ENCODE results near the gene ISY1.
"Not testable (repeated sequence)": the region's sequence is repeated elsewhere in the genome, so short reads cannot be mapped to it uniquely, and the experiment has no call there.

The ISY1 gene

DNA sequence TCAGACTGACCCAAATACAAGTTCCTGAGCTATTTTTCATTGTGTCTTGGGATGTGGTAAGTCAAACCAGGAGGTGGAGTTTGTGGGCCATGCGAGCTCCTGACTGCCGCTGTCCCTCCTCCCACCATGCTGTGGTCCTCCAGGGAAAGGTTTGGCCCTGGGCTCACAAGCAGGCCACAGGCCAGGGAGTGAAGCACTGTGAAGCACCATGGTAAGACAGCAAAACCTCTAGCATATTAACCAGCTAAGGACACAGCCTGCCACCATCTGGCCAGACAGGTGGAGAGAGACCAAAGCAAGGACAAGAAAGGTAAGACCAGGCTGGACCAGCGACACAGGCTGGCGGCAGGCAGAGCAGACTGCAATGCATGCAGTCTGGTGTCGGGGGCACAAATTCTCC is 54.5 kb downstream of the ISY1 start:
- Mint-ChIP-seq H3K4me1 (ENCODE audit: low read depth in 2 of 2) (peaks cover 39 to 47% of the 10 kb centered on the region in 2 donors), H3K27ac (no peak overlapping the region), H3K36me3 (ENCODE audit: insufficient read depth) (peaks cover 42% of the 10 kb centered on the region)

DNA sequence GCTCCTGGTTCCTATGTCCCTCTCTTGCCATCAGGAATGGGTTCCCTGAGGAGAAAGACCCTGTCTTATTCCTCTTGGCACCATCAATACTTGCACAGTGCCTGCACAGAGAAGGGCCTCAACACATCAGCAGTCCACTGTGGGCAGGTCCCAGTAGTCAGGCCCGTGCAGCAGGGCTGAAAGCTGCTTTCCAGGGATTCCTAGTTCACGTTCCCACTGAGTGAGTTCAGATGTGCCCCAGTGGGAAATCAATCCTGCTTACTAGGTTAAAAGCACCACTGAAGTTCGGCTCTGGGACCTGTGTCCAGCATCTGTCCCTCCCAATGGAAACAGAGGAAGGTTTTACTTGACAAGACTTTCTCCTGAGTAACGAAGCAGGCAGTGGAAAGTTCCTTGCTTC is 55.0 kb downstream of the ISY1 start:
- peaks cover 41% of the 10 kb centered on the region for H3K36me3 Mint-ChIP-seq (ENCODE audit: insufficient read depth)
- no peaks in the 10 kb centered on the region for H3K9me3 Mint-ChIP-seq
- H3K27ac Mint-ChIP-seq: no peak overlapping the region
- peaks cover 43 to 51% of the 10 kb centered on the region in 2 donors for H3K4me1 Mint-ChIP-seq (ENCODE audit: low read depth in 2 of 2)
- DNase-seq: no peak
- no peak overlapping the region for H3K4me3 Mint-ChIP-seq
- ATAC-seq (replicated peaks): no peak
- no peaks in the 10 kb centered on the region for H3K27me3 Mint-ChIP-seq

More for the DNA sequence above, 54.5 kb downstream of the ISY1 start:
- H3K9me3 Mint-ChIP-seq: no peaks in the 10 kb centered on the region
- ATAC-seq (replicated peaks) (no peak), DNase-seq (no peak)
- H3K4me3 Mint-ChIP-seq: no peak overlapping the region
- H3K27me3 Mint-ChIP-seq: no peaks in the 10 kb centered on the region

DNA sequence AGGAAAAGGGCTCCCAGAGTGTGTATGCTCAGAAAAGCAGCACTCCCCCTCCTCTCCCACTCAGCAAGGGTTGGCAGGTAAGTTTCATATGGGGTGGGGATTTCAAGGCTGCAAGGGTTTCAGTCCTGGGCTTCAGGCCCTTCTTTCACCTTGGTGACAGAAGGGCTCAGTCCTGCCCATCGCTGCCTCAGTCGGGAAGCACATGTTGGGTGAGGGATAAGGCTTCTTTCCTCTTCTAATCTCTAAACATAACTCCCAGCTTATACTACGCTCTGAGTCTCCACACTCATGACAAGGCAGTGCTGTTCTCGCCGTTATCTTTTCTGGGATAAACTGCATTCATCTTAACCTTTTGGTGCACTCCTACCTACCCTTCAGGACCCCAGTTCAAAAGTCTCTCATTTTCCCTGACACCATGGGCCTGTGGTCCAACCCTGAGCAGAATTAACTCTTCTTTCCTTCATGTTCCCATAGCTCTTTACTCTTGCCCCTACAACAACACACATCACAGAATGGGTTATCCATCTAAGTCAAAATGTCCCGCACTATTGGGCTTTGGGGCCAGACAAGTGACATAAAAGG is 56.3 kb downstream of the ISY1 start:
- no peak for DNase-seq
- H3K27ac Mint-ChIP-seq: peak overlapping the region in 1 of 2 donors; percentile 42
- no peaks in the 10 kb centered on the region for H3K9me3 Mint-ChIP-seq
- H3K36me3 Mint-ChIP-seq (ENCODE audit: insufficient read depth): peaks cover 28% of the 10 kb centered on the region
- H3K4me3 Mint-ChIP-seq: no peak overlapping the region
- peaks cover 47 to 60% of the 10 kb centered on the region in 2 donors for H3K4me1 Mint-ChIP-seq (ENCODE audit: low read depth in 2 of 2)
- H3K27me3 Mint-ChIP-seq: no peaks in the 10 kb centered on the region
- ATAC-seq (replicated peaks): no peak

DNA sequence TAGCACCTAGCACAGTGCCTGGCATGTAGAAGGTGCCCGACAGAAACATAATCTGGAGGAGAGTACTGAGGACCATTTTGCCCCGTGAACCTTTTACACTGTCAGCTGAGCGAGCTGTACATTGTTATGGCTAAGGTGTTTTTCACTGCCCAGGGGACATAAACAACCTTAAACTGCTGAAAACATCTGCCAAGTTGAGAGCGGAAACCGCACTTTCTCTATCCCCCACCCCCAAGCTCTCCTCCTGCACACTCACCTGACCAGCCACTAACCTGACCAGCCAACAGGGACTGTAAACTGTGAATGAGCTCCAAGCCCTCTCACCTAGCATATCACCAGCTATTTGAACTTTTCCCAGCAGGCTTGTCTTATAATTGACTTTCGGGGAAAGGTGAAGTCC is 56.8 kb downstream of the ISY1 start:
- no peak overlapping the region for H3K4me3 Mint-ChIP-seq
- H3K36me3 Mint-ChIP-seq (ENCODE audit: insufficient read depth): peaks cover 23% of the 10 kb centered on the region
- peaks cover 47 to 61% of the 10 kb centered on the region in 2 donors for H3K4me1 Mint-ChIP-seq (ENCODE audit: low read depth in 2 of 2)
- H3K27ac Mint-ChIP-seq: peak overlapping the region in 1 of 2 donors; percentile 42
- ATAC-seq (replicated peaks) (no peak), DNase-seq (no peak)
- no peaks in the 10 kb centered on the region for H3K27me3 Mint-ChIP-seq
- H3K9me3 Mint-ChIP-seq: no peaks in the 10 kb centered on the region

DNA sequence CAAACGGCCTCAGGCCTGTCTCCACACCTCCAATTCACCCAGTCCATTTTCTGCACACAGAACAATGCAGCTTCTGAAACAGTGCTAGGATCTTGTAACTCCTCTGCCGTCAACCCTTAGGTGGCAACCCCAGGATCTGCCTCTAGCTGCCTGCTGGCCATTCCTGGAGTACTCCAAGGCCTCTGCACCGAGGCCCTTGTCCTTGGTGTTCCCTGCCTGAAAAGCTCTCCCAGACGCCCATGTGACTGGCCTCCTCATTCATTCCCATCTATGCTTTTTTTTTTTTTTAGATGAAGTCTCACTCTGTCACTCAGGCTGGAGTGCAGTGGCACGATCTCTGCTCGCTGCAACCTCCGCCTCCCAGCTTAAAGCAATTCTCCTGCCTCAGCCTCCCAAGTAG is 57.6 kb downstream of the ISY1 start:
- Mint-ChIP-seq H3K9me3 (no peaks in the 10 kb centered on the region), H3K27me3 (no peaks in the 10 kb centered on the region), H3K27ac (no peak overlapping the region), H3K36me3 (ENCODE audit: insufficient read depth) (peaks cover 17% of the 10 kb centered on the region), H3K4me1 (ENCODE audit: low read depth in 2 of 2) (peaks cover 44 to 57% of the 10 kb centered on the region in 2 donors), H3K4me3 (no peak overlapping the region)
- ATAC-seq (replicated peaks): no peak
- no peak for DNase-seq

DNA sequence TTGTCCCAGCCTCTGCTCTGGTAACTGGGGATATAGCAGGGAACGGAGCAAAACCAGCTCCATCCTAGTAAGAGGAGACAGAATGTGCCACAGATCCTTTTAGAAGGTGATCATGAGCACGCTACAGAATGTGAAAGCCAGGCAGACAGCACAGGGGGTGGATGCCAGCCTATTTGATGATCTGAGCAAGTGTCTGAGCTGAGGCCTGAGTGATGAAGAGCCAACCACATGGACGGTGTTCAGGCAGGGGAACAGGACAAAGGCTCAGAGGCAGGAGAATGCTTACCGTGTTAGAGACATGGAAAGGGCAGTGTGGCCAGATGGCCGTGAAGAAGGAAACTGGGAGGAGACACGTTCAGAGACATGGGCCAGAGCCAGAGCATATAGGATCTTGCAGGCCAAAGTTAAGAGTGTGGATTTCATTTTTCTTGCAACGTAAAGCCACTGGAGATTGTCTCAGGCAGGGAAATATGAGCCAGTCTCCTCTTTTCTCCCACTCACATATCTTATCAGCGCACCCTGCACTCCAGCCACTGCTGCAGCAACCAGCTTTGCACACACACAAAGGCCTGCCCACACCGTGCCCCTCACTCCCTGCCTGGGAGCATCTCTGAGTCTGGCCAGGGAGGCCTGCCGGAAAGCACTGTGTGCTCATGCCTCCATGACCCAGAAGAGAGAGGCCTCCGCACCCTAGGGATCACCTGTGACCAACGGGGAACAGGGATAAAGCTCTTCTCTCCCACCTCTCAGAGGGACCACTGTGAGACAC is 59.3 kb downstream of the ISY1 start:
- H3K9me3 Mint-ChIP-seq: no peaks in the 10 kb centered on the region
- H3K36me3 Mint-ChIP-seq (ENCODE audit: insufficient read depth): peaks cover 12% of the 10 kb centered on the region
- H3K4me1 Mint-ChIP-seq (ENCODE audit: low read depth in 2 of 2): peaks cover 45 to 61% of the 10 kb centered on the region in 2 donors
- DNase-seq: no peak
- no peaks in the 10 kb centered on the region for H3K27me3 Mint-ChIP-seq
- H3K4me3 Mint-ChIP-seq: no peak overlapping the region
- no peak for ATAC-seq (replicated peaks)
- H3K27ac Mint-ChIP-seq: peak overlapping the region; percentile 33 to 74

DNA sequence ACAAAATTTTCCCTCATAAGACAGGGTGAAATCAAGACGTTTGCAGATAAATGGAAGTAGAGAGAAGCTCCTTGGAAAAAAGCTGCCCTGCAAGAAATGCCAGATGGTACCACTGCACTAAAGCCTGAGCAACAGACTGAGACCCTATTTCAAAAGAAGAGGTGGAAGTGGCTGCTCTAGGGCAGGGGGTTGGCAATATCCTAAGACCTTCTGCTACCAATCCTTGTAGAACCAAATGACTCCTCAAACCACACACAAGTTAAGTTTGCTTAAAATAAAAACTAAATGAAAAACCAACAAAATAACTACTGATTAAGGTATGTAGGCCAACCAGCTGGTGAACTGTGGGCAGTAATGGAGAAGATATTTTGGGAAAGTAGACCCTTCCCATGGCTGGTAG is 60.6 kb downstream of the ISY1 start:
- Mint-ChIP-seq H3K9me3 (no peaks in the 10 kb centered on the region), H3K4me3 (no peak overlapping the region), H3K27me3 (no peaks in the 10 kb centered on the region), H3K4me1 (ENCODE audit: low read depth in 2 of 2) (peaks cover 44 to 61% of the 10 kb centered on the region in 2 donors), H3K36me3 (ENCODE audit: insufficient read depth) (peaks cover 18% of the 10 kb centered on the region), H3K27ac (peak overlapping the region in 1 of 2 donors; percentile 14)
- ATAC-seq (replicated peaks) (no peak), DNase-seq (no peak)

DNA sequence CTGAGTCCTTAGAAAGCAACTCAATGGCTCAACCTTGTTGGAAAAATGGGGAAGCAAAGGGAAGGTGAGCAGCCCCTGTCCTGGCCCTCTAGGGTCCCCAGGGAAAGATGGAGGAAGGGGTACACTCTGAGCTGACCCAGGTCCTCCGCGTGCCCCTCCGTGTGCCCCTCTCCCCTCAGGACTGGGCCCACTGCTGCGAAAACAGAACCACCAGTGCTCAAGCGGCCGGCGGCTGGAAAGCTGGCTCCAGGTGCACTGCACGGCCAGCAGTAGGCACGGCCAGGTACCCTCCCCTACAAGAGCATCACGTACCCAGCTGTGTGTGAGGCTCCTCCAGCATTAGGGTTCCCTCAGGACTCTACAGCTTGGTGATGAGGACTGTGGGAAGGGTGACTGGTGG is 65.6 kb downstream of the ISY1 start:
- Mint-ChIP-seq H3K36me3 (ENCODE audit: insufficient read depth) (peaks cover 52% of the 10 kb centered on the region), H3K4me3 (no peak overlapping the region), H3K27me3 (no peaks in the 10 kb centered on the region), H3K27ac (peak overlapping the region in 1 of 2 donors; percentile 71), H3K9me3 (no peaks in the 10 kb centered on the region), H3K4me1 (ENCODE audit: low read depth in 2 of 2) (peaks cover 20 to 25% of the 10 kb centered on the region in 2 donors)
- DNase-seq (no peak), ATAC-seq (replicated peaks) (no peak)

DNA sequence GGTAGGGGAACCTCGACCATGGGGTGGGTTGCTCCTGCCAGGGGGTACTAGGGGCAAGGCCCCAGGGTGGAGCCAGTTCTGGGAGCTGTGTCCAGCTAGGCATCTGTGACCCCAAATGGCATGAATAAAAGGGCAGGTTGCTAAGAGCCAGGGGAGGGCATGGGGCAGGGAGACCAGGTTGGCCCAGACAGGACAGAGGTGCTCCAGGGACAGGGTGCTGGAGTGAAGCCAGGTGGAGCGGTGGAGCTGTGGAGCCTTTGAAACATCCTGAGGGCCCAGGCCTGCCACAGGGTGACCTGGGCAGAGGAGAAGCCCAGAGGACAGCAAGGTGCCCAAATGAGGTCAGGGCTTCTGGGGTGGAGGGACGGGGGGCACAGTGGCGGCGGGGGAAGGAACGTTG is 72.6 kb downstream of the ISY1 start:
- peaks cover 31% of the 10 kb centered on the region for H3K36me3 Mint-ChIP-seq (ENCODE audit: insufficient read depth)
- not testable (repeated sequence) for ATAC-seq (replicated peaks)

DNA sequence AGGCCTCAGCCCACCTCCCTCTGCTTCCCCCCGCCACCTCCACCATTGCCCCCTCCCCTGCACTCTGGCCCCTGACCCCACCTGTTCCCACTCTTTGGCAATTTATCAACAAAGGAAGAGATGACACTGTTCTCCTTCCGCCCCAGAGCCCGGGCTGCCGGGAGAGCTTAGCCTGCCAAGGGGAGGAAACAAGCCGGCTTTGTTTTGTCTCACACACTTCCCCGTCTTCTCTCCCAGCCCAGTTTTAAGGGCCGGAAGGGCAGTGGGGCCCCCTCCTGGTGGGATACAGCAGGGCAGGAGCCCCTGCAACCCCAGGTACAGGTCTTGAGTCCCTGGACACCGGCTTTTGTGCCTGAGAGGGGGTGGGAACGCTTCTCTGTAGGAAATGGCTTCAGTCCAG is 73.0 kb downstream of the ISY1 start:
- not testable (repeated sequence) for H3K27me3 Mint-ChIP-seq; H3K9me3 Mint-ChIP-seq; H3K4me3 Mint-ChIP-seq; DNase-seq; H3K4me1 Mint-ChIP-seq (ENCODE audit: low read depth in 2 of 2); H3K27ac Mint-ChIP-seq
- ATAC-seq (replicated peaks): peak; percentile 55
- H3K36me3 Mint-ChIP-seq (ENCODE audit: insufficient read depth): peaks cover 27% of the 10 kb centered on the region

More for the DNA sequence above, 72.6 kb downstream of the ISY1 start:
- H3K4me1 Mint-ChIP-seq (ENCODE audit: low read depth in 2 of 2); H3K27me3 Mint-ChIP-seq; H3K27ac Mint-ChIP-seq; H3K9me3 Mint-ChIP-seq; DNase-seq; H3K4me3 Mint-ChIP-seq: not testable (repeated sequence)

DNA sequence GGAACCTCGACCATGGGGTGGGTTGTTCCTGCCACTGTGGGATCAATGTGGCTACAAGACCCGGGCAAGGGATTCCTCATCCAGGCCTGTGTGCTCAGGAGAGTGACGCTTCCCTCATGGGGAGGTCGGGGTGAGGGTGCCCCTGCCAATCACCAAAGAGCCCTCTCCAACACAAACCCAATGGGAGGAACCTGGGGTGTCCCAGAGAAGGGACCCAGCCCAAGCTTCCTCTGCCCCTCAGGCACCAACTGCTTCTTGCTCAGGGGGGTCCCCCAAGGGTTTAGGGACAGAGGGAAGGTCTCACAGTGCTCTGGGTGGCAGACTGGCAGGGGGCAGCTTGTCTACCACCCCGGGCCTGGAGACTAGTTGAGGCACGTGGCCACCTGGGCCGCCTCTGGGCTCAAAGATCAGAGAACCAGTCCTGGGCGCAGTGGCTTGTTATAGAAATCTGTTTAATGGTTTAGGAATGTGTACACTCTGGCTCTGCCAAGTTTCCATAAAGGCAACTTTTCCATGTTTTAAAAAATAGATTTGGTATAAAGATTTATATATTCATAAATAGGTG is 73.6 kb downstream of the ISY1 start:
- peaks cover 0 to 3% of the 10 kb centered on the region in 2 donors for H3K4me1 Mint-ChIP-seq (ENCODE audit: low read depth in 2 of 2)
- H3K27ac Mint-ChIP-seq: no peak overlapping the region
- no peak overlapping the region for H3K4me3 Mint-ChIP-seq
- no peaks in the 10 kb centered on the region for H3K9me3 Mint-ChIP-seq
- ATAC-seq (replicated peaks): no peak
- peaks cover 21% of the 10 kb centered on the region for H3K36me3 Mint-ChIP-seq (ENCODE audit: insufficient read depth)
- no peaks in the 10 kb centered on the region for H3K27me3 Mint-ChIP-seq
- DNase-seq: no peak

DNA sequence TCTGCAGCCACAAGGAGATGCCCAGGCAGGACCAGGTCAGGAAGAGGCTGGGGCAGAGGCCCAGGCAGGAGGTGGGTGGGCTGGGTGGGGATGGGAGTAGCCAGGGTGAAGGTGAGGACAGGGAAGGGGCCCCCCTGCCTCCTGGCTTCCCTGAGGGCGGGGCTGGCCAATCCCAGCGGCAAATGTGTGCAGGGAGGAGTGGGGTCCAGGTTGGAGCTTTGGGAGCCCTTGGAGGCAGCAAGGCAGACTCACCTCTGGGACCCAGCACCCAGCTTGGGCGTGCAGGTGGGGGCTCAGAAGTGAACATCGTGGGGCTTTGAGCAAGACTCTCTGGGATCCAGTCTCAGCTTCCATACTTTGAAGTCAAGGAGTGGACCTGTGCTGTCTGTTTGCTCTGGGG is 75.0 kb downstream of the ISY1 start:
- Mint-ChIP-seq H3K27ac (peak overlapping the region; percentile 62 to 79), H3K4me1 (ENCODE audit: low read depth in 2 of 2) (peaks cover 0 to 4% of the 10 kb centered on the region in 2 donors), H3K27me3 (no peaks in the 10 kb centered on the region), H3K4me3 (no peak overlapping the region), H3K36me3 (ENCODE audit: insufficient read depth) (peaks cover 9% of the 10 kb centered on the region), H3K9me3 (no peaks in the 10 kb centered on the region)
- DNase-seq: no peak
- no peak for ATAC-seq (replicated peaks)

DNA sequence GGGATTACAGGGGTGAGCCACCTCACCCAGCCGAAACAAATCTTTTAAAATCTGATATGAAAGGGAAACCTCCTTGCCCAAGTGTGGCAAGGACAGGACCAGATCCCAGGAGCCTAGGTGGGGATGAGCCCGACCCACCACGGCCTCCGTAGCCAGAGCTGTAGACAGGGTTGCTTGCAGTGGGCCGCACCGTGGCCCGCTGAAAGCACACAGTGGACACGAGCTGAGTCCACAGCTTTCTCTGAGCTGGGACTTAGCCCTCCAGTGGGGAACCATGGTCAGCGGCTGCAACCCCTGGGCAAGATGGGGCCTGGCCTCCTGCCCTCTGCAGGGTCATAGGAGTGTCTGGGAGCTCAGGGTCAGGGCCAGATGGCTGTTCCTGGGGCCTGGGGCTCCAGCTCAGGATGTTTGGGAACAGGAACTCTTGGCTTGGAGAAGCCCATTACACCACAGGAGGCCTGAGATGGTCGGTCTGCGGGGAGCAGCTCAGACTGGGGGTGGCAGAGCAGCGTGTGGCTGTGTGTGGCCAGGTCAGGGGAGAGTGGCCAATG is 75.6 kb downstream of the ISY1 start:
- DNase-seq (no peak), ATAC-seq (replicated peaks) (no peak)
- no peaks in the 10 kb centered on the region for H3K27me3 Mint-ChIP-seq
- no peaks in the 10 kb centered on the region for H3K9me3 Mint-ChIP-seq
- H3K4me1 Mint-ChIP-seq (ENCODE audit: low read depth in 2 of 2): peaks cover 0 to 4% of the 10 kb centered on the region in 2 donors
- H3K36me3 Mint-ChIP-seq (ENCODE audit: insufficient read depth): peaks cover 9% of the 10 kb centered on the region
- peak overlapping the region; percentile 35 to 79 for H3K27ac Mint-ChIP-seq
- no peak overlapping the region for H3K4me3 Mint-ChIP-seq

DNA sequence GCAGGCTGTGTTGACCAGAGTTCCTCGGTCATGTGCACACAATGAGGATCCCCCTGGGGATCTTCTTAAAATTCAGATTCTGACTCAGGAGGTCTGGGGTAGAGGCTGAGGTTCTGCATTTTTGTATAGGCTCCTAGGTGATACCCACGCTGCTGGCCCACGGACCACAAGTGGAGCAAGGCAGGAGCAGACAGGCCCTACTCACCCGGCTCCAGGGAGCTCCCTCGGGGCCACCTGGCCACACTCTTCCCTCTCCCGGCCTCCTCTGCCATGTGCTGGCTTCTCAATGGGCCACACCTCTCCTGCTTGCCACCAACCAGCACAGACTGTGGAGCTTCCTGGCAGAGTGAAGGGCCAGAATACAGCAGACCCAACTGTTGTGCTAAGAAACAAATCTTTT is 76.4 kb downstream of the ISY1 start:
- Mint-ChIP-seq H3K9me3 (no peaks in the 10 kb centered on the region), H3K27me3 (no peaks in the 10 kb centered on the region), H3K36me3 (ENCODE audit: insufficient read depth) (peaks cover 9% of the 10 kb centered on the region), H3K27ac (no peak overlapping the region), H3K4me3 (no peak overlapping the region), H3K4me1 (ENCODE audit: low read depth in 2 of 2) (peaks cover 0 to 4% of the 10 kb centered on the region in 2 donors)
- DNase-seq: no peak
- no peak for ATAC-seq (replicated peaks)
